GOT3 (cell line): ENCODE results near the gene TTLL8.
A peak's percentile ranks its signal among the peaks of the same experiment; 100 is the strongest.
"Not testable (repeated sequence)": the region's sequence is repeated elsewhere in the genome, so short reads cannot be mapped to it uniquely, and the experiment has no call there.

Experiments used
- DNase-seq: peaks from one replicate; lab custom pipeline; 2025; ENCODE audit warnings: mixed read lengths; lab: John Stamatoyannopoulos, UW

Gene TTLL8

GRCh38 chr22:49986325-49986724 is 71.8 kb downstream of the TTLL8 start:
- DNase-seq, result no peak

- no peak for DNase-seq
Observed at GRCh38 chr22:49983148-49984042, 74.7 kb downstream of the TTLL8 start.

DNA sequence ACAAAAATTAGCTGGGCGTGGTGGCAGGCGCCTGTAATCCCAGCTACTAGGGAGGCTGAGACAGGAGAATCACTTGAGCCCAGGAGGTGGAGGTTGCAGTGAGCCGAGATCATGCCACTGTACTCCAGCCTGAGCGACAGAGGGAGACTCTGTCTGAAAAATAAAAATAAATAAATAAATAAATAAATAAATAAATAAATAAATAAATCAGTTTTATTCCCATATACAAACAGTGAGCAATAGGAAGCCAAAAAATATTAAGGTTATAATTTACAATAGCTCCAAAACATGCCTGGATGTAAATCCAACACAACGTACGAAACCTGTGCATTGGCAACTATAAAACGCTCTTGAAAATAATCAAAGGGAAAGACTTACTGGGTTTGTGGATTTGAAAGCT is 76.3 kb downstream of the TTLL8 start:
- not testable (repeated sequence) for DNase-seq

DNA sequence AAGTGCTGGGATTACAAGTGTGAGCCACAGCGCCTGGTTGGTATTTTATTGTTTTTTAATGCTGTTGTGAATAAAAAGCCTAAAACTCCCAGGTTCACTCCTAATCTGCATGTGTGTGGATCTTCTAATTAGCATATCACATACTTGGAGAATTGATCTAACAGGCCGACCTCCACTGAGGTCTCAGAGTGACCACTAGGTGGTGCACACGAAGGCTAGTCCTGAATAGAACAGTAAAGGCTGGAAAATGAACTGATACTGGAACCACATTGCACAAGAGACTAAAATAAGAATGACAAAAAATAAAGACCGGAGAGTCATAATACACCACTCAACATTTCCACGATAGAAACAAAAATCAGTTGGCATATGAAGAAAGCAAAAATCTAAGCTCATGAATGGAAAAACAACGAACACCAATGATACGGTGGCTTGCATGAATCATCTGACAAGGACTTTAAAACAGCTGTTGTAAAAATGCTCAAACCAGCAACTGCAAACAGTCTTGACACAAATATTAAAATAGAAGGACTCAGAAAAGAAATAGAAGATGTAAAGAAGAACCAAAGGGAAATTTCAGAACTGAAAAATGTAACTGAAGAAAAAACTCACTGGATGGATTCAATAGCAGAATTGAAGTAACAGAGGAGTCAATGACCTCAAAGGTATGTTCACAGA is 78.4 kb downstream of the TTLL8 start:
- no peak for DNase-seq

GRCh38 chr22:49977578-49977977 is 80.5 kb downstream of the TTLL8 start:
- DNase-seq, result no peak

- no peak for DNase-seq
Observed at GRCh38 chr22:49976439-49977175, 81.5 kb downstream of the TTLL8 start.

DNA sequence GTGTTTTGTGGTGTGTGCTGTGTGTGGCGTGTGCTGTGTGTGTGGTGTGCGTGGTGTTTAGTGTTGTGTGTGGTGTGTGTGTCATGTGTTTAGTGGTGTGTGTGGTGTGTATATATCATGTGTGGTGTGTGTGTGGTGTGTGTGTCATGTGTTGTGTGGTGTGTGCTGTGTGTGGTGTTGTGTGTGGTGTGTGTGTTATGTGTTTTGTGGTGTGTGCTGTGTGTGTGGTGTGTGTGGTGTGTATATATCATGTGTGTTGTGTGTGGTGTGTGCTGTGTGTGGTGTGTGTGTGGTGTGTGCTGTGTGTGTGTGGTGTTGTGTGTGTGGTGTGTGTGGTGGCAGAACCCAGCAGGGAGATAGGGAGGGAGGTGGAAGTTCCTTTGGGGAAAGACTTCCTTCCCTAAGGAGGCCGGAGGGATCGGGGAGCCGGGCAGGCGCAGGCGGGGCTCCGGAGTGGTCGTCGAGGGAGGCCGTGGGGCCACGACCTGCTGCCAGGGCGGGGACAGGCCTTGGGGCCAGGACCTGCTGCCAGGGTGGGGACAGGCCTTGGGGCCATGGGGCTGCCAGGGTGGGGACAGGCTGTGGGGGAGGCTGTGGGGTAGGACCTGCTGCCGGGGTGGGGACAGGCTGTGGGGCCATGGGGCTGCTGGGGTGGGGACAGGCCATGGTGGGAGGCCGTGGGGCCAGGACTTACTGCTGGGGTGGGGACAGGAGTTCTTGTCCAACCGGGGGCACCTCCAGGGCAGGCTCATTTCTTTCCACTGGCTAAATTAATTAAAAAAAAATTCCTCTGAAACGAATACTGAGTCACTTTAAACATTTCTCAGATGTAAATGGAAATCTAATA is 82.3 kb downstream of the TTLL8 start:
- DNase-seq, result no peak

DNA sequence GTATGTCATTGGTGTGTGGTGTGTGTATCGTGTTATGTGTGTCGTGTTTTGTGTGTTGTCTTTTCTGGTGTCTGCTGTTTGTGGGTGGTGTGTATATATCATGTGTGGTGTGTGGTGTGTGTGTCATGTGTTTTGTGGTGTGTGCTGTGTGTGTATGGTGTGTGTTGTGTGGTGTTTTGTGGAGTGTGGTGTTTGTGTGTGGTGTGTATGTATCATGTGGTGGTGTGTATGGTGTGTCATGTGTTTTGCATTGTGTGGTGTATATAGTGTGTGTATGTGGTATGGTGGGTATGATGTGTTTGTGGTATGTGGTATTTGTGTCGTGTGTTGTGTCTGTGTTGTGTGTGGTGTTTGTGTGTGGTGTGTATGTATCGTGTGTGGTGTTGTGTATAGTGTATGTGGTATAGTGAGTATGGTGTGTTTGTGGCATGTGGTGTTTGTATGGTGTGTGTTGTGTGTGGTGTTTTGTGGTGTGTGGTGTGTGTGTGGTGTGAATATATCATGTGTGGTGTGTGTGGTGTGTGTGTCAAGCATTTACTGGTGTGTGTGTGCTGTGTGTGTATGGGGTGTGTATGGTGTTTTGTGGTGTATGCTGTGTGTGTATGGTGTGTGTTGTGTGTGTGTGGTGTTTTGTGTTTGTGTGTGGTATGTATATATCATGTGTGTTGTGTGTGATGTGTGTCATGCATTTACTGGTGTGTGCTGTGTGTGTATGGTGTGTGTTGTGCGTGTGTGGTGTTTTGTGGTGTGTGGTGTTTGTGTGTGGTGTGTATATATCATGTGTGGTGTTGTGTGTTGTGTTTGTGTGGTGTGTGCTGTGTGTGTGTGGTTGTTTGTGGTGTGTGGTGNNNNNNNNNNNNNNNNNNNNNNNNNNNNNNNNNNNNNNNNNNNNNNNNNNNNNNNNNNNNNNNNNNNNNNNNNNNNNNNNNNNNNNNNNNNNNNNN is 84.8 kb downstream of the TTLL8 start:
- DNase-seq, result no peak

- DNase-seq, result no peak
Observed at GRCh38 chr22:49972163-49973017, 85.7 kb downstream of the TTLL8 start.

- peak; percentile 55 for DNase-seq
Observed at GRCh38 chr22:49971232-49972162, 86.6 kb downstream of the TTLL8 start.

GRCh38 chr22:49970528-49971231 is 87.4 kb downstream of the TTLL8 start:
- peak; percentile 71 for DNase-seq

DNA sequence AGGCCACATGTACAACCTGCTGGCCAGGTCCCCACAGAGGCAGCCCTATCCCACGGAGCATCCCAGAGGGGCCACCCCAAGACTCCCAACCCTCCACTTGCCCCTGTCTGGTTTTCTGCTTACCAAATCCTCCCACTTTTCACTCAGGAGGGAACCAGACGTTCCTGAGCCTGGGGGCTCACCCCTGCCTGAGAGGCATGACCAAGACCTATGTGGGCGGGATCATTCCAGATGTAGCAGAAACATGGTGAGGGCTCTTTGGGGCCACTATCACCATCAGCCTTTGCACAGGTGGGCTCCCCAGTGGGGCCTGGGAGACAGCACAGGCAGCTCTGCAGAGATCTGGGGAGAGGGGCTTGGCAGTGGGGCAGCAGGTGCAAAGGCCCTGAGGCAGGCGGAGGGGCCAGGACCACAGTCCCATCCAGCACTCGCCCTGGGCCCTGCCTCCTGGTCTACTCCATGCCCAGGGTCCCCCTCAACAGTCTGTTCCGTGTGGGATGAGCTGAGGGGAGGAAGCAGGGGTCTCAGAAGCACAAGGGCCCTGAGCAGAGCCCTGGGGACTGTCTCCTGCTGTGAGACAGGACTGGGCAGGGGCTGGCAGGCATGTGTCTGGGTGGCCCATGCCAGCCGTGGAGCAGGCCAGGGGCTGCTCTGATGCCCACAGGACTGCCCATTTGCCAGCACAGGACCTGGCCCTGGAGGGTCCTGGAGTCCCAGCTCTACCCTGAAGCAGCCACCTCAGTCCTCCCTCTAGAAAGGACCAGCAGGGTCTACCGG is 88.2 kb downstream of the TTLL8 start:
- no peak for DNase-seq

DNA sequence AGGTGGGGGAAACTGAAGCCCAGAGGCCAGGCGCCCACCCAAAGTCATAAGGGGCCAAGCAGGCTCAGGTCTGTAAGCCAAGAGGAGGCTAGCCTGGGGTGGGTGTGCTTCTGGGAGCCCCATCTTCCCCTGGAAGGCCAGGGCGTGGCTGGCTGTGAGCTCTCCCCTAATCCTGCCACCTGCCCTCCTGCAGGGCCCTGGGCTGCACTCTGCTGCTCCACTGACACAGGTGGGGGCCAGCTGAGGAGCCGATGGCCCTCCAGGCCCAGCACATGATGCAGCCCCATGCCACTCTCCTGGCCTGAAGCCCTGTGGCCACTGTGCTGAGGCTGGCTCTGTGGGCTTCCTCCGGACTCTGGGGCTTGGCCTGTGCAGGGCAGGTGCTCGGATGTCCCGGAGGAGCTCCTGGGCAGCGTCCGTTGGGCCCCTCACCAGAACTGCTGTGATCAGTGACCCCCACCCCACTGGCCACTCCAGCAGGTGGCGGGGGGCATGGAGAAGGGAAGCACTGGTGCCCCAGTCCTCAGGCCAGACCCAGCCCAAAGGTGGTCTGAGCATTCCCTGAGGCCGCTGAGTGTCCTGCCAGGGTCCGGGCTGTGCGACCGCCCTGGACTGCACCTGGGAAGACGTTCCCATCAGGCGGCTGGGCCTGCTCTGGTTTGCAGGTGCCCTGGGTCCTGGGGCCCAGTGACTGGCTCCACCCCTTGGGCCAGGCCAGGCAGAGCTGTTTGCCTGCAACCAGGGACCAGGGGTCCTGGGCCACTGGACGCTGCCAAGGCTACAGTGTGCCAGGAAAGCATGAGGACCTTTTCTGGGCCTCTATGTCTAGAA is 89.1 kb downstream of the TTLL8 start:
- DNase-seq, result no peak
